ENCODE data around the gene TECPR1. TPM values are rescaled to one million over a fixed set of nuclear protein-coding genes. Genes with fewer than 3 reads are reported as not detected.
"Not testable (repeated sequence)": the region's sequence is repeated elsewhere in the genome, so short reads cannot be mapped to it uniquely, and the experiment has no call there.

TECPR1 gene
- total and polyA plus RNA-seq, 2 experiments from 2014 or later, result 4.6 to 24.4 TPM

DNA sequence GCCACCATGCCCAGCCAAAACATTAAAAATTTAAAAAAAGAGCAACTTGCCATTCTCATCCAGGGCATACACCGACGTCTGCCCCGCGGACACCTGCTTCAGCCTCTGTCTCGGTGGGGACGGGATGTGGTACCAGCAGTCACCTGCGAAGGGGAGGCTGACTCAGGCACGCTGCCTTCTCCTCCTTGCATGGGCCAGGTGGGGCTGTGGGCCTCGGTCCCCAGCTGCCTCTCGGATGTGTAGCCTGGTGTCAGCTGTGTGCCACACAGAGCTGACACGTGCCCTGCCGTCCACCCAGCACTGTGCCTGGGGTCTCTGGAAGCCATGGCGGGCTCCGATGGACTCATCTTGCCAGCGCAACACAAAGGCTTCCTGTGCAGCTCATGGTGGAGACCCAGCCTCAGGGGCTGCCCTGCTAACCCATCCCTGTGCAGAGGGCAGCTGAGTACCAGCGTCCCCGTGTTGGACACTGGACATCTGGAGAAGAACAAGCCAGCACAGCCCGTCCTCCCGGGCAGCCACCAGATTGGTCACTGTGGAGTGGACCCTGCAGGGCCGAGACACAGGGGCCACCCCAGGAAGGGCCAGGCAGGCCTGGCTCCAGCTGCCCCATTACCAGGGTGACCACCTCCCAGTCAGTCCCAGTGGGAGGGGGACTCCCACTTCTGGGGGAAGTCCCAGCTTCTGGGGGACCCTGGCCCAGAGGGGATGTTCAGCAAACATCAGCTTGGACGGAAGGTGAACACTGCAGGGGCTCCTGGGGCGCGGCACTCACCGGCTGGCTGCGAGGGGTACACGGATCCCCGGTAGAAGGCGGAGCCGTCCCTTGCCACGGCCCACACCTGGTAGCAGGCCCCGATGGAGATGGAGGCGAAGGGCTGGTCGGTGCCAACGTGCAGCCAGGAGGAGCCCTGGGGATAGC is 30.2 kb downstream of the TECPR1 start (continued):
- TF ChIP-seq, protein P1, sequence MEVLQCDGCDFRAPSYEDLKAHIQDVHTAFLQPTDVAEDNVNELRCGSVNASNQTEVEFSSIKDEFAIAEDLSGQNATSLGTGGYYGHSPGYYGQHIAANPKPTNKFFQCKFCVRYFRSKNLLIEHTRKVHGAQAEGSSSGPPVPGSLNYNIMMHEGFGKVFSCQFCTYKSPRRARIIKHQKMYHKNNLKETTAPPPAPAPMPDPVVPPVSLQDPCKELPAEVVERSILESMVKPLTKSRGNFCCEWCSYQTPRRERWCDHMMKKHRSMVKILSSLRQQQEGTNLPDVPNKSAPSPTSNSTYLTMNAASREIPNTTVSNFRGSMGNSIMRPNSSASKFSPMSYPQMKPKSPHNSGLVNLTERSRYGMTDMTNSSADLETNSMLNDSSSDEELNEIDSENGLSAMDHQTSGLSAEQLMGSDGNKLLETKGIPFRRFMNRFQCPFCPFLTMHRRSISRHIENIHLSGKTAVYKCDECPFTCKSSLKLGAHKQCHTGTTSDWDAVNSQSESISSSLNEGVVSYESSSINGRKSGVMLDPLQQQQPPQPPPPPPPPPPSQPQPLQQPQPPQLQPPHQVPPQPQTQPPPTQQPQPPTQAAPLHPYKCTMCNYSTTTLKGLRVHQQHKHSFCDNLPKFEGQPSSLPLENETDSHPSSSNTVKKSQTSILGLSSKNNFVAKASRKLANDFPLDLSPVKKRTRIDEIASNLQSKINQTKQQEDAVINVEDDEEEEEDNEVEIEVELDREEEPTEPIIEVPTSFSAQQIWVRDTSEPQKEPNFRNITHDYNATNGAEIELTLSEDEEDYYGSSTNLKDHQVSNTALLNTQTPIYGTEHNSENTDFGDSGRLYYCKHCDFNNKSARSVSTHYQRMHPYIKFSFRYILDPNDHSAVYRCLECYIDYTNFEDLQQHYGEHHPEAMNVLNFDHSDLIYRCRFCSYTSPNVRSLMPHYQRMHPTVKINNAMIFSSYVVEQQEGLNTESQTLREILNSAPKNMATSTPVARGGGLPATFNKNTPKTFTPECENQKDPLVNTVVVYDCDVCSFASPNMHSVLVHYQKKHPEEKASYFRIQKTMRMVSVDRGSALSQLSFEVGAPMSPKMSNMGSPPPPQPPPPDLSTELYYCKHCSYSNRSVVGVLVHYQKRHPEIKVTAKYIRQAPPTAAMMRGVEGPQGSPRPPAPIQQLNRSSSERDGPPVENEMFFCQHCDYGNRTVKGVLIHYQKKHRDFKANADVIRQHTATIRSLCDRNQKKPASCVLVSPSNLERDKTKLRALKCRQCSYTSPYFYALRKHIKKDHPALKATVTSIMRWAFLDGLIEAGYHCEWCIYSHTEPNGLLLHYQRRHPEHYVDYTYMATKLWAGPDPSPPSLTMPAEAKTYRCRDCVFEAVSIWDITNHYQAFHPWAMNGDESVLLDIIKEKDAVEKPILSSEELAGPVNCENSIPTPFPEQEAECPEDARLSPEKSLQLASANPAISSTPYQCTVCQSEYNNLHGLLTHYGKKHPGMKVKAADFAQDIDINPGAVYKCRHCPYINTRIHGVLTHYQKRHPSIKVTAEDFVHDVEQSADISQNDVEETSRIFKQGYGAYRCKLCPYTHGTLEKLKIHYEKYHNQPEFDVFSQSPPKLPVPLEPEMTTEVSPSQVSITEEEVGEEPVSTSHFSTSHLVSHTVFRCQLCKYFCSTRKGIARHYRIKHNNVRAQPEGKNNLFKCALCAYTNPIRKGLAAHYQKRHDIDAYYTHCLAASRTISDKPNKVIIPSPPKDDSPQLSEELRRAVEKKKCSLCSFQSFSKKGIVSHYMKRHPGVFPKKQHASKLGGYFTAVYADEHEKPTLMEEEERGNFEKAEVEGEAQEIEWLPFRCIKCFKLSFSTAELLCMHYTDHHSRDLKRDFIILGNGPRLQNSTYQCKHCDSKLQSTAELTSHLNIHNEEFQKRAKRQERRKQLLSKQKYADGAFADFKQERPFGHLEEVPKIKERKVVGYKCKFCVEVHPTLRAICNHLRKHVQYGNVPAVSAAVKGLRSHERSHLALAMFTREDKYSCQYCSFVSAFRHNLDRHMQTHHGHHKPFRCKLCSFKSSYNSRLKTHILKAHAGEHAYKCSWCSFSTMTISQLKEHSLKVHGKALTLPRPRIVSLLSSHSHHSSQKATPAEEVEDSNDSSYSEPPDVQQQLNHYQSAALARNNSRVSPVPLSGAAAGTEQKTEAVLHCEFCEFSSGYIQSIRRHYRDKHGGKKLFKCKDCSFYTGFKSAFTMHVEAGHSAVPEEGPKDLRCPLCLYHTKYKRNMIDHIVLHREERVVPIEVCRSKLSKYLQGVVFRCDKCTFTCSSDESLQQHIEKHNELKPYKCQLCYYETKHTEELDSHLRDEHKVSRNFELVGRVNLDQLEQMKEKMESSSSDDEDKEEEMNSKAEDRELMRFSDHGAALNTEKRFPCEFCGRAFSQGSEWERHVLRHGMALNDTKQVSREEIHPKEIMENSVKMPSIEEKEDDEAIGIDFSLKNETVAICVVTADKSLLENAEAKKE (CRISPR knock-in tag; IDR thresholded peaks at IDR 0.05), result no peak
- TF ChIP-seq, protein P2, sequence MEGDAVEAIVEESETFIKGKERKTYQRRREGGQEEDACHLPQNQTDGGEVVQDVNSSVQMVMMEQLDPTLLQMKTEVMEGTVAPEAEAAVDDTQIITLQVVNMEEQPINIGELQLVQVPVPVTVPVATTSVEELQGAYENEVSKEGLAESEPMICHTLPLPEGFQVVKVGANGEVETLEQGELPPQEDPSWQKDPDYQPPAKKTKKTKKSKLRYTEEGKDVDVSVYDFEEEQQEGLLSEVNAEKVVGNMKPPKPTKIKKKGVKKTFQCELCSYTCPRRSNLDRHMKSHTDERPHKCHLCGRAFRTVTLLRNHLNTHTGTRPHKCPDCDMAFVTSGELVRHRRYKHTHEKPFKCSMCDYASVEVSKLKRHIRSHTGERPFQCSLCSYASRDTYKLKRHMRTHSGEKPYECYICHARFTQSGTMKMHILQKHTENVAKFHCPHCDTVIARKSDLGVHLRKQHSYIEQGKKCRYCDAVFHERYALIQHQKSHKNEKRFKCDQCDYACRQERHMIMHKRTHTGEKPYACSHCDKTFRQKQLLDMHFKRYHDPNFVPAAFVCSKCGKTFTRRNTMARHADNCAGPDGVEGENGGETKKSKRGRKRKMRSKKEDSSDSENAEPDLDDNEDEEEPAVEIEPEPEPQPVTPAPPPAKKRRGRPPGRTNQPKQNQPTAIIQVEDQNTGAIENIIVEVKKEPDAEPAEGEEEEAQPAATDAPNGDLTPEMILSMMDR (conservative IDR thresholded peaks at IDR 0.05; ENCODE audit: low read depth in 2 of 2), result no peak
- TF ChIP-seq JUNB (IDR thresholded peaks at IDR 0.05; ENCODE audit: unreplicated experiment) (no peak), EZH2 (IDR thresholded peaks at IDR 0.05; ENCODE audit: low read depth, unreplicated experiment) (no peak), NANOG (IDR thresholded peaks at IDR 0.05; ENCODE audit: borderline replicate concordance) (no peak), STAT1 (IDR thresholded peaks at IDR 0.05; ENCODE audit: unreplicated experiment) (no peak), ZNF331 (CRISPR knock-in tag; IDR thresholded peaks at IDR 0.05; ENCODE audit: low read depth) (no peak), CREB1 (CRISPR knock-in tag; IDR thresholded peaks at IDR 0.05; ENCODE audit: low read depth) (no peak)

DNA sequence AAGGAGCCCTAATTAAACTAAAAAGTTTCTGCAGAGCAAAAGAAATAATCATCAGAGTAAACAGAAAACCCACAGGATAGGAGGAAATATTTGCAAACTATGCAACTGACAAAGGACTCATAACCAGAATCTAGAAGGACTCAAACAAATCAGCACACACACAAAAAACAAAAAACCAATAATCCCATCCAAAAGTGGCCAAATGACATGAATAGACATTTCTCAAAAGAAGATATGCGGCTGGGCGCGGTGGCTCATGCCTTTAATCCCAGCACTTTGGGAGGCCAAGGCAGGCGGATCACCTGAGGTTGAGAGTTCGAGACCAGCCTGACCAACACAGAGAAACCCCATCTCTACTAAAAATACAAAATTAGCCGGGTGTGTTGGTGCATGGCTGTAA is 32.6 kb downstream of the TECPR1 start:
- H3K4me3 ChIP-seq; H3K4me2 ChIP-seq; ATAC-seq; H3K4me1 Mint-ChIP-seq; H3K9me3 Mint-ChIP-seq; H3K4me1 ChIP-seq (ENCODE audit: insufficient read depth); H4K20me1 ChIP-seq (replicated peaks; ENCODE audit: insufficient read depth); H3K27ac Mint-ChIP-seq; H3F3A ChIP-seq (replicated peaks; ENCODE audit: low read depth); H3K36me3 Mint-ChIP-seq (ENCODE audit: low read depth); H2AFZ ChIP-seq; H3K79me2 ChIP-seq (replicated peaks; ENCODE audit: insufficient read depth); H3K27me3 Mint-ChIP-seq (ENCODE audit: insufficient read depth, low read depth, poor library complexity); DNase-seq (ENCODE audit: low spot score); H3K4me3 Mint-ChIP-seq; H3K27me3 ChIP-seq (ENCODE audit: insufficient read depth); H3K9me2 ChIP-seq (ENCODE audit: insufficient read depth); H3K36me3 ChIP-seq (ENCODE audit: insufficient read depth); H3K27ac ChIP-seq (ENCODE audit: low read depth): not testable (repeated sequence)

Measured in GM23338 (cell line).